GM12878 (cell line): ENCODE data around the gene FAM227B. TPM values are rescaled to one million over a fixed set of nuclear protein-coding genes. Genes with fewer than 3 reads are reported as not detected.
"Not testable (repeated sequence)": the region's sequence is repeated elsewhere in the genome, so short reads cannot be mapped to it uniquely, and the experiment has no call there.

Source experiments
- ATAC-seq: fragments of 200-7000 bp; cut with Tn5 transposase; 3 replicates; pipeline ENCODE4 v1.9.1; 2020; ENCODE audit warnings: mild to moderate bottlenecking, moderate library complexity
- BruUV-seq: library from RNA; stranded (reverse); fragments of 400-500 nt; replicated peaks from 2 replicates; lab custom pipeline; 2021; lab: Mats Ljungman, UMichigan
- CTCF ChIA-PET: fragments of 300-600 bp; sonication (Branson Sonifier 250); formaldehyde crosslinking; extraction: SDS; loops from one replicate; lab custom pipeline; 2021; ENCODE audit warnings: inconsistent platforms; lab: Yijun Ruan, JAX
- POLR2A ChIA-PET: fragments of 350-600 bp; formaldehyde crosslinking; extraction: SDS; loops from one replicate; lab custom pipeline; 2021; ENCODE audit warnings: inconsistent platforms; lab: Charles Lee
- RAD21 ChIA-PET: fragments of 300-600 bp; sonication (Branson Sonifier 250); formaldehyde crosslinking; loops from one replicate; lab custom pipeline; 2023; ENCODE audit warnings: antibody characterized with exemption; ENCODE audit not compliant: unreplicated experiment; lab: Charles Lee
- SMC1A ChIA-PET: fragments of 300-600 bp; sonication (Branson Sonifier 250); formaldehyde crosslinking; loops from one replicate; lab custom pipeline; 2023; ENCODE audit not compliant: unreplicated experiment, uncharacterized antibody; lab: Charles Lee
- DNase-seq: peaks from one replicate; pipeline ENCODE4 v3.0.0-alpha.2; 2011; ENCODE audit warnings: low read depth, low spot score
- FAIRE-seq: peaks from 3 replicates; lab custom pipeline; 2011; peaks lifted over from hg19 to GRCh38; lab: Jason Lieb, UNC
- H2AFZ ChIP-seq: 2 replicates; pipeline ENCODE4 v1.6.0; 2011; ENCODE audit warnings: low read depth, low read length, control low read depth; ENCODE audit not compliant: control insufficient read depth
- H3K27ac ChIP-seq: 2 replicates; pipeline ENCODE4 v1.5.1; 2011; ENCODE audit warnings: control low read depth; ENCODE audit not compliant: control insufficient read depth, insufficient read depth
- H3K27me3 ChIP-seq, 2 experiments: replicated peaks in 1 of 2; 2 replicates each; pipeline versions ENCODE4 v1.6.0 to v1.6.1; 2011; ENCODE audit warnings: low read length in 1 of 2; ENCODE audit not compliant: control insufficient read depth in 2 of 2, insufficient read depth in 2 of 2
- H3K36me3 ChIP-seq, 2 experiments: 2 replicates each; pipeline ENCODE4 v1.5.1; 2011; ENCODE audit warnings: low read length in 1 of 2; ENCODE audit not compliant: control insufficient read depth in 2 of 2, insufficient read depth in 2 of 2
- H3K4me1 ChIP-seq: 2 replicates; pipeline ENCODE4 v1.6.1; 2011; ENCODE audit warnings: mild to moderate bottlenecking, low read length, moderate library complexity, mixed read lengths; ENCODE audit not compliant: control insufficient read depth, insufficient read depth
- H3K4me2 ChIP-seq: 2 replicates; pipeline ENCODE4 v1.6.0; 2011; ENCODE audit warnings: control low read depth; ENCODE audit not compliant: control insufficient read depth, insufficient read depth
- H3K4me3 ChIP-seq: fragments of 200-600 bp; sonication (generic); 2 replicates; pipeline ENCODE4 v1.5.1; 2016
- H3K79me2 ChIP-seq: 2 replicates; pipeline ENCODE4 v1.6.0; 2011; ENCODE audit warnings: low read length; ENCODE audit not compliant: control insufficient read depth, insufficient read depth
- H3K9ac ChIP-seq: 2 replicates; pipeline ENCODE4 v1.8.0; 2011; ENCODE audit warnings: low read length, control low read depth, mixed read lengths; ENCODE audit not compliant: control insufficient read depth, insufficient read depth
- H3K9me3 ChIP-seq: replicated peaks from 3 replicates; pipeline ENCODE4 v1.5.1; 2011; ENCODE audit warnings: mild to moderate bottlenecking, low read length; ENCODE audit not compliant: control insufficient read depth, insufficient read depth
- H4K20me1 ChIP-seq: 2 replicates; pipeline ENCODE4 v1.6.0; 2011; ENCODE audit not compliant: control insufficient read depth, insufficient read depth
- CHD2 ChIP-seq: IDR thresholded peaks from 2 replicates; pipeline ENCODE4 v1.6.1; 2011; ENCODE audit warnings: low read depth, low read length, improper control_type of control experiment, borderline replicate concordance
- GABPA ChIP-seq: IDR thresholded peaks from 2 replicates; pipeline ENCODE4 v1.6.1; 2014; ENCODE audit warnings: antibody characterized with exemption, low read depth, mild to moderate bottlenecking, inconsistent platforms
- HDAC6 ChIP-seq: fragments of 200-600 bp; sonication (generic); IDR thresholded peaks from one replicate; pipeline ENCODE4 v1.8.0; 2017; ENCODE audit warnings: antibody characterized with exemption; ENCODE audit not compliant: unreplicated experiment
- POLR2A ChIP-seq: IDR thresholded peaks from 2 replicates; pipeline ENCODE4 v1.6.1; 2011; ENCODE audit warnings: low read depth, mild to moderate bottlenecking, low read length
- SMAD1 ChIP-seq: fragments of 450-650 bp; IDR thresholded peaks from 2 replicates; pipeline ENCODE4 v1.6.1; 2018; ENCODE audit warnings: mild to moderate bottlenecking, low read depth; ENCODE audit not compliant: partially characterized antibody
- SPI1 ChIP-seq: IDR thresholded peaks from 2 replicates; pipeline ENCODE4 v1.6.1; 2011; ENCODE audit warnings: low read depth, mild to moderate bottlenecking, low read length, moderate library complexity, borderline replicate concordance; ENCODE audit not compliant: insufficient read depth
- SREBF2 ChIP-seq: IDR thresholded peaks from 2 replicates; pipeline ENCODE4 v1.6.1; 2012; ENCODE audit warnings: mild to moderate bottlenecking, low read length
- WRNIP1 ChIP-seq: IDR thresholded peaks from 2 replicates; pipeline ENCODE4 v1.6.1; 2011; ENCODE audit warnings: low read depth, low read length, improper control_type of control experiment, borderline replicate concordance
- WGBS: methylation state at CpG from one replicate; pipeline ENCODE4 v1.1.6; 2016; ENCODE audit warnings: low lambda C conversion rate; ENCODE audit not compliant: insufficient replicate concordance, insufficient coverage; ENCODE audit errors: missing lambda C conversion rate; 5-methylcytosine and 5-hydroxymethylcytosine counted together
- in situ Hi-C: fragments of 300-500 bp; cut with MboI; formaldehyde crosslinking; loops from 9 replicates; pipeline ENCODE4 v1.14.3; 2018; ENCODE audit warnings: mixed read lengths
- intact Hi-C: fragments of 100-400 bp; cut with micrococcal nuclease; formaldehyde crosslinking; loops from one replicate; pipeline ENCODE4 v1.14.2; 2022; ENCODE audit not compliant: unreplicated experiment
- polyA plus RNA-seq, 11 experiments: library from polyadenylated mRNA; depleted of rRNA in 4 of 11; unstranded in 6 of 11; stranded (reverse) in 5 of 11; fragments of >200 nt; fragmentation: Nextera tagmentation in 4 of 11; fragmentation: Illumina TruSeq in 1 of 11; extraction: Ambion mirVana in 4 of 11; extraction: Trizol in 1 of 11; gene quantifications; 1 replicate in 1 of 11; 2 replicates in 10 of 11; pipeline versions ENCODE4 v1.2.1 to v1.2.3, GENCODE V29; 2011 to 2016; ENCODE audit warnings: inconsistent platforms in 2 of 11, missing spikeins in 2 of 11, low read depth in 1 of 11
- total RNA-seq, 4 experiments: library from RNA; depleted of rRNA in 3 of 4; stranded (reverse); fragments of >200 nt in 3 of 4; fragmentation: Illumina TruSeq in 1 of 4; extraction: Trizol in 1 of 4; gene quantifications; 2 replicates each; pipeline versions ENCODE4 v1.2.1 to v1.2.3, GENCODE V29; 2013 to 2021

Gene FAM227B
- total and polyA plus RNA-seq, 10 of the 15 experiments (the other 5 are each of a cell fraction or from before 2014, with no cell fraction given): 3.9 to 12.6 (median 6.9) TPM

DNA sequence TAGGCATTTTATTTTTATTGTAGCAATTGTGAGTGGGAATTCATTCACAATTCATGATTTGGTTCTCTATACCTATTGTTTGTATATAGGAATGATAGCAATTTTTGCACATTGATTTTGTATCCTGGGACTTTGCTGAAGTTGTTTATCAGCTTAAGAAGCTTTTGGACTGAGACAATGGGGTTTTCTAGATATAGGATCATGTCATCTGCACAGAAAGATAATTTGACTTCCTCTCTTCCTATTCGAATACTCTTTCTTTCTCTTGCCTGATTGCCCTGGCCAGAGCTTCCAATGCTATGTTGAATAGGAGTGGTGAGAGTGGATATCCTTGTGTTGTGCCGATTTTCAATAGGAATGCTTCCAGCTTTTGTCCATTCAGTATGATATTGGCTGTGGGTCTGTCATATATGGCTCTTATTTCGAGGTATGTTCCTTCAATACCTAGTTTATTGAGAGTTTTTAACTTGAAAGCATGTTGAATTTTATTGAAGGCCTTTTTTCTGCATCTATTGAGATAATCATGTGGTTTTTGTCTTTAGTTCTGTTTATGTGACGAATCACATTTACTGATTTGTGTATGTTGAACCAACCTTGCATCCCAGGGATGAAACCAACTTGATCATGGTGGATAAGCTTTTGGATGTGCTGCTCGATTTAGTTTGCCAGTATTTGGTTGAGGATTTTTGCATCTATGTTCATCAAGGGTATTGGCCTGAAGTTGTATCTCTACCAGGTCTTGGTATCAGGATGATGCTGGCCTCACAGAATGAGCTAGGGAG lies 217.9 kb downstream of the FAM227B start:
- ATAC-seq, in situ Hi-C loops, H4K20me1 ChIP-seq, H3K9me3 ChIP-seq, H2AFZ ChIP-seq, H3K79me2 ChIP-seq, H3K36me3 ChIP-seq, FAIRE-seq, DNase-seq, H3K9ac ChIP-seq, BruUV-seq, H3K4me3 ChIP-seq, H3K27ac ChIP-seq, POLR2A ChIA-PET, H3K27me3 ChIP-seq, intact Hi-C loops, H3K4me2 ChIP-seq, H3K4me1 ChIP-seq: not testable (repeated sequence)
- RAD21 ChIA-PET: interaction anchor here (0.8 kb wide), 1 partner anchor 541 kb away, joined by 3 read pairs; no protein-coding TSS in a partner anchor
- CTCF ChIA-PET: interaction anchor here (0.7 kb wide), 1 partner anchor 20 kb away, joined by 3 read pairs; the partner anchor contains the start of gene FGF7
- whole genome bisulfite sequencing: 11% methylated on average over 5 of the region's 5 CpGs
- SMC1A ChIA-PET: interaction anchor here (1.2 to 2.2 kb wide), 3 partner anchors 9 to 167 kb away, joined by 3 to 5 read pairs (median 4); no protein-coding TSS in a partner anchor

DNA sequence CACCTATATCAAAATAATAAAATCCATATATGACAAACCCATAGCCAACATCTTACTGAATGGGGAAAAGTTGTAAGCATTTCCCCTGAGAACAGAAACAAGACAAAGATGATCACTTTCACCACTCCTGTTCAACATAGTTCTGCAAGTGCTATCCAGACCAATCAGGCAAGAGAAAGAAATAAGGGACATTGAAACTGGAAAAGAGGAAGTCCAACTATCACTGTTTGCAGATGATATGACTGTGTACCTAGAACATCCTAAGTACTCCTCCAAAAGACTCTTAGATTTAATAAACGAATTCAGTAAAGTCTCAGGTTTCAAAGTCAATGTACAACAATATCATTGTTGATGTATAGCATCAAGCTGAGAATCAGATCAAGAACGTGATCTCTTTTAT lies 233.1 kb downstream of the FAM227B start:
- RAD21 ChIA-PET: no interaction called here
- H4K20me1 ChIP-seq: no peaks in the 10 kb centered on the region
- in situ Hi-C loops (no loop called here), intact Hi-C loops (no loop called here)
- ATAC-seq (peak; percentile 58; the same call in 2 of the 3 replicates), FAIRE-seq (no peak), DNase-seq (no peak)
- H3K9ac ChIP-seq: no peak overlapping the region
- H3K4me3 ChIP-seq: no peak overlapping the region
- no peaks in the 10 kb centered on the region for H3K79me2 ChIP-seq
- no peak overlapping the region for H3K27ac ChIP-seq
- H3K9me3 ChIP-seq: no peaks in the 10 kb centered on the region
- 0% methylated on average over 2 of the region's 2 CpGs for WGBS
- no TSS peak for BruUV-seq
- POLR2A ChIA-PET: no interaction called here
- H2AFZ ChIP-seq: no peak overlapping the region
- CTCF ChIA-PET: no interaction called here
- no peaks in the 10 kb centered on the region for H3K27me3 ChIP-seq
- TF ChIP-seq GABPA (no peak), CHD2 (no peak), SREBF2 (no peak), SMAD1 (no peak), POLR2A (no peak), WRNIP1 (no peak), SPI1 (peak; percentile 76), HDAC6 (no peak)
- H3K4me2 ChIP-seq: no peak overlapping the region
- no peaks in the 10 kb centered on the region for H3K36me3 ChIP-seq
- SMC1A ChIA-PET: interaction anchor here (0.9 kb wide), 1 partner anchor 22 kb away, joined by 4 read pairs; no protein-coding TSS in a partner anchor
- no peaks in the 10 kb centered on the region for H3K4me1 ChIP-seq
